SK-N-SH (cell line): ENCODE results near the gene MED16. TPM values are rescaled to one million over a fixed set of nuclear protein-coding genes. Genes with fewer than 3 reads are reported as not detected.

Experiments used
- CTCF ChIA-PET: fragments of 300-600, 350-600 bp; formaldehyde crosslinking; extraction: SDS; loops from one replicate; lab custom pipeline; 2021; lab: Yijun Ruan, JAX
- POLR2A ChIA-PET: fragments of 350-600 bp; sonication (Branson Sonifier 250); formaldehyde crosslinking; extraction: SDS; loops from one replicate; lab custom pipeline; 2020; ENCODE audit warnings: antibody characterized with exemption, inconsistent platforms; lab: Yijun Ruan, JAX
- DNase-seq: peaks from one replicate; pipeline ENCODE4 v3.0.0; 2012
- H2AFZ ChIP-seq: fragments of 200-600 bp; sonication (generic); 2 replicates; pipeline ENCODE4 v1.8.1; 2016; ENCODE audit warnings: antibody characterized with exemption, mild to moderate bottlenecking, low read depth
- H3F3A ChIP-seq: fragments of 200-600 bp; sonication (generic); replicated peaks from 2 replicates; pipeline ENCODE3; 2016; ENCODE audit warnings: antibody characterized with exemption, mild to moderate bottlenecking; ENCODE audit not compliant: insufficient read depth
- H3K27ac ChIP-seq, 2 experiments: fragments of 200-500 bp in 1 of 2; fragments of 200-600 bp in 1 of 2; sonication (Bioruptor generic) in 1 of 2; sonication (generic), shearing (Covaris generic) in 1 of 2; 2 replicates each; pipeline versions ENCODE4 v1.5.1 to v1.6.1; 2014 to 2016; ENCODE audit warnings: low read depth in 2 of 2, inconsistent platforms in 1 of 2, low read length in 1 of 2, mild to moderate bottlenecking in 1 of 2, mixed read lengths in 1 of 2
- H3K27me3 ChIP-seq: fragments of 200-600 bp; sonication (generic), shearing (Covaris generic); 2 replicates; pipeline ENCODE4 v1.6.1; 2016; ENCODE audit warnings: mixed run types; ENCODE audit not compliant: insufficient read depth
- H3K36me3 ChIP-seq, 2 experiments: fragments of 200-500 bp in 1 of 2; fragments of 200-600 bp in 1 of 2; sonication (Bioruptor generic) in 1 of 2; sonication (generic) in 1 of 2; replicated peaks in 1 of 2; 2 replicates each; pipeline versions ENCODE3 to v1.5.1; 2014 to 2016; ENCODE audit warnings: low read length in 1 of 2, mild to moderate bottlenecking in 1 of 2; ENCODE audit not compliant: insufficient read depth in 2 of 2, control insufficient read depth in 1 of 2
- H3K4me1 ChIP-seq, 2 experiments: fragments of 200-500 bp in 1 of 2; fragments of 200-600 bp in 1 of 2; sonication (Bioruptor generic) in 1 of 2; sonication (generic), shearing (Covaris generic) in 1 of 2; 2 replicates each; pipeline versions ENCODE4 v1.5.1 to v1.6.1; 2014 to 2016; ENCODE audit warnings: low read depth in 1 of 2, low read length in 1 of 2, mixed run types in 1 of 2; ENCODE audit not compliant: insufficient read depth in 2 of 2, control insufficient read depth in 1 of 2
- H3K4me2 ChIP-seq: fragments of 200-600 bp; sonication (generic), shearing (Covaris generic); 2 replicates; pipeline ENCODE4 v1.6.1; 2017; ENCODE audit warnings: mixed run types
- H3K4me3 ChIP-seq, 2 experiments: fragments of 200-500 bp in 1 of 2; fragments of 200-600 bp in 1 of 2; sonication (Bioruptor generic) in 1 of 2; sonication (generic), shearing (Covaris generic) in 1 of 2; 2 replicates each; pipeline versions ENCODE4 v1.5.1 to v1.8.1; 2014 to 2016; ENCODE audit warnings: low read depth in 2 of 2, inconsistent platforms in 1 of 2, low read length in 1 of 2, mild to moderate bottlenecking in 1 of 2, mixed read lengths in 1 of 2, moderate library complexity in 1 of 2
- H3K79me2 ChIP-seq: fragments of 200-600 bp; sonication (generic); 2 replicates; pipeline ENCODE4 v1.8.1; 2017; ENCODE audit warnings: mild to moderate bottlenecking; ENCODE audit not compliant: insufficient read depth
- H3K9ac ChIP-seq: fragments of 200-600 bp; sonication (generic); 2 replicates; pipeline ENCODE4 v1.6.1; 2017; ENCODE audit warnings: mixed run types
- H3K9me2 ChIP-seq: fragments of 200-600 bp; sonication (generic); 2 replicates; pipeline ENCODE4 v1.6.1; 2017; ENCODE audit warnings: mixed run types
- H3K9me3 ChIP-seq: fragments of 200-600 bp; sonication (generic); 2 replicates; pipeline ENCODE4 v1.6.1; 2017; ENCODE audit warnings: mixed run types, mild to moderate bottlenecking, moderate library complexity
- H4K20me1 ChIP-seq: fragments of 200-600 bp; sonication (generic); 2 replicates; pipeline ENCODE4 v1.6.1; 2017; ENCODE audit warnings: mild to moderate bottlenecking, mixed run types; ENCODE audit not compliant: insufficient read depth
- ELF1 ChIP-seq: IDR thresholded peaks from 2 replicates; pipeline ENCODE4 v1.4.0; 2012
- EP300 ChIP-seq, 2 experiments: IDR thresholded peaks; 2 replicates each; pipeline versions ENCODE4 v1.4.0 to v1.6.1; 2012; ENCODE audit warnings: borderline replicate concordance in 1 of 2, low read depth in 1 of 2, low read length in 1 of 2
- FOXJ3 ChIP-seq: sonication (generic); formaldehyde crosslinking; IDR thresholded peaks from 2 replicates; pipeline ENCODE4 v1.5.1; 2020; ENCODE audit warnings: mild to moderate bottlenecking, missing genetic modification reagents
- FOXM1 ChIP-seq: IDR thresholded peaks from 2 replicates; pipeline ENCODE4 v1.4.0; 2012; ENCODE audit warnings: low read depth, mild to moderate bottlenecking
- GATA2 ChIP-seq: sonication (generic); formaldehyde crosslinking; IDR thresholded peaks from 2 replicates; pipeline ENCODE4 v1.5.0; 2020; ENCODE audit warnings: mild to moderate bottlenecking, missing genetic modification reagents
- MEF2A ChIP-seq: IDR thresholded peaks from 2 replicates; pipeline ENCODE4 v1.4.0; 2012; ENCODE audit warnings: low read depth, borderline replicate concordance
- MXI1 ChIP-seq: IDR thresholded peaks from 2 replicates; pipeline ENCODE4 v1.6.1; 2012; ENCODE audit warnings: mild to moderate bottlenecking, low read depth, low read length, improper control_type of control experiment
- RAD21 ChIP-seq: IDR thresholded peaks from 2 replicates; pipeline ENCODE4 v1.6.1; 2012; ENCODE audit warnings: mild to moderate bottlenecking, low read length
- RCOR1 ChIP-seq: fragments of 150-350 bp; IDR thresholded peaks from 2 replicates; pipeline ENCODE4 v1.6.1; 2017; ENCODE audit warnings: antibody characterized with exemption, low read length
- SMC3 ChIP-seq: IDR thresholded peaks from 2 replicates; pipeline ENCODE4 v1.6.1; 2012; ENCODE audit warnings: low read depth, low read length, improper control_type of control experiment
- WGBS: methylation state at CpG from one replicate; pipeline ENCODE4 v1.1.6; 2017; ENCODE audit warnings: low lambda C conversion rate; 5-methylcytosine and 5-hydroxymethylcytosine counted together
- polyA plus RNA-seq, 3 experiments: library from polyadenylated mRNA; depleted of rRNA; stranded (reverse); fragments of >200 nt; gene quantifications; 2 replicates each; pipeline ENCODE4 v1.2.3, GENCODE V29; 2012
- TF ChIP-seq, protein P1 (sequence below): fragments of 150-350 bp; IDR thresholded peaks from 2 replicates; pipeline ENCODE4 v1.6.1; 2016; ENCODE audit warnings: mild to moderate bottlenecking, low read depth, low read length
- TF ChIP-seq, protein P2 (sequence below): IDR thresholded peaks from 2 replicates; pipeline ENCODE4; 2012
- TF ChIP-seq, protein P3 (sequence below): fragments of 200-600 bp; sonication (generic); IDR thresholded peaks from 2 replicates; pipeline ENCODE4 v1.6.1; 2017; ENCODE audit warnings: antibody characterized with exemption, mild to moderate bottlenecking, moderate library complexity
- TF ChIP-seq, protein P4 (sequence below): fragments of 150-350 bp; IDR thresholded peaks from 2 replicates; pipeline ENCODE4 v1.6.1; 2017; ENCODE audit warnings: antibody characterized with exemption, low read length, low read depth, borderline replicate concordance
- TF ChIP-seq, protein P5 (sequence below): IDR thresholded peaks from 2 replicates; pipeline ENCODE4 v1.4.0; 2012; ENCODE audit warnings: low read depth, borderline replicate concordance

The MED16 gene
- polyA plus RNA-seq, 1 of the 3 experiments (the other 2 are of a cell fraction) = 40.6 TPM

DNA sequence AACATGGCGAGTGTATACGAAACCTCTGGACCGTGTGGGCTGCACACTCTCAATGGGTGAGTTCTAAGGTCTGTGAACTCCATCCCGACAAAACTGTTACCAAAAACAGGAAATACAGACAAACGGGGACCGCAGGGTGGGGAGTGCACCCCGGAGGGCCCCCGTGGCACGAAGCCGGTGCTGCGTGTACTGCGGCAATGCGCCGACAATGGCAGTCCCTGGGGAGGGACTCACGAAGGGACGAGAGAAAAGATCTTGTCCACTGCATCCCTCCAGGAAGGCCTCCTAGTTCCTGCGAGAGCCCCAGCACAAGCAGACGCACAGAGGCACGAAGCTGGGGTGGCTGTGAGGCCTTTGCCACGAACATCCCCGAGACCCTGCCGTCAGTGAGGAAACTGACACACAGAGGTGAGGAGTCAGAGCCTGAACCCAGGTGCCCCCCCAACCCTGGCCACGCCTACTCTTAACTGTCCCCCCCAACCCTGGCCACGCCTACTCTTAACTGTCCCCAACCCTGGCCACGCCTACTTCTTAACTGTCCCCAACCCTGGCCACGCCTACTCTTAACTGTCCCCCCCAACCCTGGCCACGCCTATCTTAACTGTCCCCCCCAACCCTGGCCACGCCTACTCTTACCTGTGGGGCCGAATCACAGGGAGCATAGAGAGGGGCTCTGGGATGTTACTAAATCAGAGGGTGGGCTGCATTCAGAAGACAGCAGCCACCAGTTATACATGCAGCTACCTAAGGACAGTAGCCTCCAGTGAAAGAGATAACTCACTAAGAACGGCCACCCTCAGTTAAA, 4.2 kb downstream of the MED16 start:
- peaks cover 9% of the 10 kb centered on the region for H3F3A ChIP-seq
- H3K9me2 ChIP-seq = no peaks in the 10 kb centered on the region
- no peak overlapping the region for H3K9ac ChIP-seq
- no peak overlapping the region for H3K4me2 ChIP-seq
- no peaks in the 10 kb centered on the region for H4K20me1 ChIP-seq
- H3K79me2 ChIP-seq = peaks cover 14% of the 10 kb centered on the region
- POLR2A ChIA-PET = no interaction called here
- TF ChIP-seq, protein P1, sequence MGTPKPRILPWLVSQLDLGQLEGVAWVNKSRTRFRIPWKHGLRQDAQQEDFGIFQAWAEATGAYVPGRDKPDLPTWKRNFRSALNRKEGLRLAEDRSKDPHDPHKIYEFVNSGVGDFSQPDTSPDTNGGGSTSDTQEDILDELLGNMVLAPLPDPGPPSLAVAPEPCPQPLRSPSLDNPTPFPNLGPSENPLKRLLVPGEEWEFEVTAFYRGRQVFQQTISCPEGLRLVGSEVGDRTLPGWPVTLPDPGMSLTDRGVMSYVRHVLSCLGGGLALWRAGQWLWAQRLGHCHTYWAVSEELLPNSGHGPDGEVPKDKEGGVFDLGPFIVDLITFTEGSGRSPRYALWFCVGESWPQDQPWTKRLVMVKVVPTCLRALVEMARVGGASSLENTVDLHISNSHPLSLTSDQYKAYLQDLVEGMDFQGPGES = no peak
- TF ChIP-seq, protein P2, sequence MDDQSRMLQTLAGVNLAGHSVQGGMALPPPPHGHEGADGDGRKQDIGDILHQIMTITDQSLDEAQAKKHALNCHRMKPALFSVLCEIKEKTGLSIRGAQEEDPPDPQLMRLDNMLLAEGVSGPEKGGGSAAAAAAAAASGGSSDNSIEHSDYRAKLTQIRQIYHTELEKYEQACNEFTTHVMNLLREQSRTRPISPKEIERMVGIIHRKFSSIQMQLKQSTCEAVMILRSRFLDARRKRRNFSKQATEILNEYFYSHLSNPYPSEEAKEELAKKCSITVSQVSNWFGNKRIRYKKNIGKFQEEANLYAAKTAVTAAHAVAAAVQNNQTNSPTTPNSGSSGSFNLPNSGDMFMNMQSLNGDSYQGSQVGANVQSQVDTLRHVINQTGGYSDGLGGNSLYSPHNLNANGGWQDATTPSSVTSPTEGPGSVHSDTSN = no peak
- TF ChIP-seq ELF1 (no peak), MXI1 (no peak), FOXM1 (no peak)
- 91% methylated on average over 12 of the region's 30 CpGs for WGBS
- CTCF ChIA-PET = interaction anchor here (0.6 kb wide), 1 partner anchor 361 kb away, joined by 3 read pairs; no protein-coding TSS in a partner anchor
- H3K36me3 ChIP-seq = peaks cover 4 to 45% of the 10 kb centered on the region in 2 experiments
- no peak overlapping the region for H2AFZ ChIP-seq
- H3K27me3 ChIP-seq = no peaks in the 10 kb centered on the region
- no peak overlapping the region; a peak in 1 of 4 replicates for H3K27ac ChIP-seq
- DNase-seq = no peak
- no peaks in the 10 kb centered on the region for H3K9me3 ChIP-seq
- H3K4me1 ChIP-seq = peaks cover 0 to 20% of the 10 kb centered on the region in 2 experiments; a peak in 1 of 4 replicates
- no peak overlapping the region for H3K4me3 ChIP-seq

DNA sequence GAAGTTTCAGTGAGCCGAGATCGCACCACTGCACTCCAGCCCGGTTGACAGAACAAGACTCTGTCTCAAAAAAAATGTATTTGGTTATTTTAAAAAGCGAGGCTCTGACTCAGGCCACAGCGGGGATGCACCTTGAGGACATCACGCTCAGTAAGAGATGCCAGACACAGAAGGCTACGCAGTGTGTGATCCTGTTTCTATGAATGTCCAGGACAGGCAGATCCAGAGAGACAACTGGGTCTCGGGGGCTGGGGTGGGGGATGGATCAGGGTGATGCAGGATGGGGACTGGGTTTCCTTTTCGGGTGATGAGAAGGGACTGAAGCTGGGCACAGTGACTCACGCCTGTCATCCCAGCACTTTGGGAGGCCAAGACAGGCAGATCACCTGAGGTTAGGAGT, 5.4 kb downstream of the MED16 start:
- Histone ChIP-seq H3K4me2 (no peak overlapping the region), H4K20me1 (no peaks in the 10 kb centered on the region), H3K9me3 (no peaks in the 10 kb centered on the region), H3K27me3 (no peaks in the 10 kb centered on the region), H3K36me3 (peaks cover 4 to 51% of the 10 kb centered on the region in 2 experiments), H3K27ac (peak overlapping the region in 1 of 2 experiments; percentile 2; a peak in 2 of 4 replicates), H3F3A (peaks cover 6% of the 10 kb centered on the region), H3K9me2 (no peaks in the 10 kb centered on the region), H3K4me3 (no peak overlapping the region), H3K79me2 (peaks cover 14% of the 10 kb centered on the region), H3K4me1 (peaks cover 0 to 20% of the 10 kb centered on the region in 2 experiments; a peak in 1 of 4 replicates), H3K9ac (no peak overlapping the region), H2AFZ (no peak overlapping the region)
- no peak for DNase-seq
- WGBS = 96% methylated on average over 8 of the region's 10 CpGs
- POLR2A ChIA-PET = no interaction called here
- CTCF ChIA-PET = interaction anchor here (1.8 kb wide), 1 partner anchor 24 kb away, joined by 5 read pairs; no protein-coding TSS in a partner anchor
- TF ChIP-seq RAD21 (no peak), GATA2 (CRISPR knock-in tag) (no peak), MEF2A (no peak), FOXM1 (no peak), FOXJ3 (CRISPR knock-in tag) (no peak), EP300 (IDR thresholded peaks at IDR 0.05; ENCODE audit: borderline replicate concordance in 1 of 2, low read depth in 1 of 2, low read length in 1 of 2) (no peak), SMC3 (no peak), RCOR1 (no peak)
- TF ChIP-seq, protein P1 = no peak
- TF ChIP-seq, protein P3, sequence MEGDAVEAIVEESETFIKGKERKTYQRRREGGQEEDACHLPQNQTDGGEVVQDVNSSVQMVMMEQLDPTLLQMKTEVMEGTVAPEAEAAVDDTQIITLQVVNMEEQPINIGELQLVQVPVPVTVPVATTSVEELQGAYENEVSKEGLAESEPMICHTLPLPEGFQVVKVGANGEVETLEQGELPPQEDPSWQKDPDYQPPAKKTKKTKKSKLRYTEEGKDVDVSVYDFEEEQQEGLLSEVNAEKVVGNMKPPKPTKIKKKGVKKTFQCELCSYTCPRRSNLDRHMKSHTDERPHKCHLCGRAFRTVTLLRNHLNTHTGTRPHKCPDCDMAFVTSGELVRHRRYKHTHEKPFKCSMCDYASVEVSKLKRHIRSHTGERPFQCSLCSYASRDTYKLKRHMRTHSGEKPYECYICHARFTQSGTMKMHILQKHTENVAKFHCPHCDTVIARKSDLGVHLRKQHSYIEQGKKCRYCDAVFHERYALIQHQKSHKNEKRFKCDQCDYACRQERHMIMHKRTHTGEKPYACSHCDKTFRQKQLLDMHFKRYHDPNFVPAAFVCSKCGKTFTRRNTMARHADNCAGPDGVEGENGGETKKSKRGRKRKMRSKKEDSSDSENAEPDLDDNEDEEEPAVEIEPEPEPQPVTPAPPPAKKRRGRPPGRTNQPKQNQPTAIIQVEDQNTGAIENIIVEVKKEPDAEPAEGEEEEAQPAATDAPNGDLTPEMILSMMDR = no peak
- TF ChIP-seq, protein P4, sequence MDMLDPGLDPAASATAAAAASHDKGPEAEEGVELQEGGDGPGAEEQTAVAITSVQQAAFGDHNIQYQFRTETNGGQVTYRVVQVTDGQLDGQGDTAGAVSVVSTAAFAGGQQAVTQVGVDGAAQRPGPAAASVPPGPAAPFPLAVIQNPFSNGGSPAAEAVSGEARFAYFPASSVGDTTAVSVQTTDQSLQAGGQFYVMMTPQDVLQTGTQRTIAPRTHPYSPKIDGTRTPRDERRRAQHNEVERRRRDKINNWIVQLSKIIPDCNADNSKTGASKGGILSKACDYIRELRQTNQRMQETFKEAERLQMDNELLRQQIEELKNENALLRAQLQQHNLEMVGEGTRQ = no peak
- TF ChIP-seq, protein P5, sequence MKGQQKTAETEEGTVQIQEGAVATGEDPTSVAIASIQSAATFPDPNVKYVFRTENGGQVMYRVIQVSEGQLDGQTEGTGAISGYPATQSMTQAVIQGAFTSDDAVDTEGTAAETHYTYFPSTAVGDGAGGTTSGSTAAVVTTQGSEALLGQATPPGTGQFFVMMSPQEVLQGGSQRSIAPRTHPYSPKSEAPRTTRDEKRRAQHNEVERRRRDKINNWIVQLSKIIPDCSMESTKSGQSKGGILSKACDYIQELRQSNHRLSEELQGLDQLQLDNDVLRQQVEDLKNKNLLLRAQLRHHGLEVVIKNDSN = no peak
